Epithelial cell of umbilical artery (primary cell): ENCODE measurements around the gene FAM185A. TPM values are rescaled to one million over a fixed set of nuclear protein-coding genes. Genes with fewer than 3 reads are reported as not detected.

ENCODE experiments used
- total RNA-seq: library from RNA; depleted of rRNA; stranded (reverse); fragments of >200 nt; gene quantifications from 2 replicates; pipeline ENCODE4 v1.2.3, GENCODE V29; 2014

The FAM185A gene
- total RNA-seq = 6.5 and 12.5 TPM in 2 replicates

DNA sequence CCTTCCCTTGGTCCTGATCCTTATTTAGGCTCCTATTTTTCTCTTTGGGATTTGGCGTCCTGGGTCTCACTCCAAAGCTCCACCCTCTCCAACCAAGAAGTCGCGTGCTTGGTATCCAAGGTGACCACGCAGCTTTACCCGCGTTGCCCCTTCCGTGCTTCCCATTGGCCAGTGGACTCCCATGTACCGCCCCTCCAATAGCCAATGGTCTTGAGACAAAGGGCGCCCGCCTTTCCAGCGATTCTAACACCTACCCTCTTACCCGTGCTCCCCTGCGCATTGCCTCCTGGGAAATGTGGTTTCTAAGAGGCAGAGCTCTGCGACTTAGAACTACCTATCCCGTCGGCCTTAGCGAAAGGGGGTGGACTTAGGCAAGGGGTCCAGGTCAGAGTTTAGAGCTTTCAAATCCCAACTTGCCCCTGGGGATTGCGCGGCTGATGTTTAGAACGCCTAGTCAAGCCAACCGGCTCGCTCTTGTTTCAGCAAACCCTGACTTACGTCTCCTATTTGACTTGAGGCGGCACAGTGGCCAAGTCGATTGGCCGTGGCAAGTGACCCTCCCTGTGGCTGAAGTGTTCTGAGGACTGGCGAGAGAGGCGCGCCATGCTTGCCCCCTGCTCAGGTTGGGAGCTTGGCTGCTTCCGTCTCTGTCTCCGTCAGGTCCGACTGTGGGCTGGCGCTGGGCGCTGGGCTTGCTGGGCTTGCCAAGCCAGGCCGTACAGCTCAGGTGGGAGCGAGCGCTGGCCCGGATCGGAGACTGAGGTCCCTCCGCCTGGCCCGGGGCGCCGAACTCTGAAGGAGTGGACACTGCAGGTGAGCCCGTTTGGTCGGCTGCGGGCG, at the start of gene FAM185A:
Gene FAM185A, plus strand, starts transcription at position 395 of the 840 bp plus-strand sequence. Its CDS starts 209 bp downstream, at position 604.

Other genes starting within 250 kb of the FAM185A start
- 0.65 and 3.2 TPM in 2 replicates for gene RASA4B, start 231.2 kb upstream of the FAM185A start, total RNA-seq
- 0.65 and 1.1 TPM in 2 replicates for gene UPK3BL2, start 205.3 kb upstream of the FAM185A start, total RNA-seq
- not detected in 2 replicates for gene SPDYE2, start 197.8 kb upstream of the FAM185A start, total RNA-seq
- gene POLR2J3, start 176.4 kb upstream of the FAM185A start, total RNA-seq = 16.6 and 19.3 TPM in 2 replicates
- gene RASA4, start 132.2 kb upstream of the FAM185A start, total RNA-seq = 4.9 and 9.9 TPM in 2 replicates
- gene UPK3BL1, start 106.2 kb upstream of the FAM185A start, total RNA-seq = 1.9 and 3.0 TPM in 2 replicates
- not detected in 2 replicates for gene SPDYE2B, start 98.7 kb upstream of the FAM185A start, total RNA-seq
- 1.9 and 2.9 TPM in 2 replicates for gene POLR2J2, start 77.3 kb upstream of the FAM185A start, total RNA-seq
- 106 and 124 TPM in 2 replicates for gene LRRC17, start 164.0 kb downstream of the FAM185A start, total RNA-seq